Measurements from ENCODE around the gene GON4L. TPM values are rescaled to one million over a fixed set of nuclear protein-coding genes. Genes with fewer than 3 reads are reported as not detected.
A peak's percentile ranks its signal among the peaks of the same experiment; 100 is the strongest.

The GON4L gene
- polyA plus RNA-seq, 1 donor (not counting 4 experiments of a cell fraction or from before 2014, with no cell fraction given): 16.7 TPM

DNA sequence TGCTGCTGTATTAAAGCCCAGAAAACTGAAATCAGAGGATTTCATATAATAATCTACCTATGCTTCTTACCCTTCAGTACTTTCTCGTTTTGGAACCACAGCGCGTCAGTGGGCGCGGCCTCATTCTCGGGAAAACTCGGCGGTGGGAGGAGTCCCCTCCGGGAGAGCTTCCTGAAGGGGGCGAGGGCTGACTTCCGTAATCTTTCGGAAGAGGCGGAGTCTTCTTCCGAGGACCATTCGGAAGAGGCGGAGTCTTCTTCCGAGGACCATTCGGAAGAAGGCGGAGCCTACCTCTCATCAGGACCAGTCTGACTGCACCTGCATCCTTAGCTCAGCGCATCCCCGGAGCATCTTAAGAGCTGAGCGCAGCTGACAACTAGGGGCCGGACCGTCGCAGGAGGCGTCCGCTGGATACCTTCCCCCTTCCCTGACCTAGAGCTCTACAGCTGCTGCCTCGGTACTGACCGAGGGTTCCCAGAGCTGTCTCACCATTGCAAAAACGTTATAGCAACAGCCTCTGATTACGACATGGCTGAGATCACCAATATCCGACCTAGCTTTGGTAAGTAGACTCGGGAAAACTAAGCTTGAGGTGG lies 2.3 kb upstream of the GON4L start, which contains the start of gene SYT11:
Gene SYT11, plus strand, starts transcription at position 334 of the 596 bp plus-strand sequence. Its CDS starts 195 bp downstream, at position 529.
- H4K20me1 ChIP-seq (ENCODE audit: control insufficient read depth, extremely low read depth, insufficient read depth, low read length): no peaks in the 10 kb centered on the region
- H3K4me2 ChIP-seq (ENCODE audit: control insufficient read depth, extremely low read depth, insufficient read depth, low read depth, low read length): peak within 1 kb of the TSS; percentile 49
- peak within 1 kb of the TSS; percentile 43 for H2AFZ ChIP-seq (ENCODE audit: control insufficient read depth, low read length)
- H3K79me2 ChIP-seq (ENCODE audit: control insufficient read depth, insufficient read depth, low read length): peaks cover 21% of the 10 kb centered on the region
- H3K9me1 ChIP-seq (ENCODE audit: control insufficient read depth, extremely low read depth, insufficient read depth, low read length): no peaks in the 10 kb centered on the region
- peak; percentile 83 for DNase-seq (ENCODE audit: low read depth, low spot score)
- dilution Hi-C loops (cut with MboI; ENCODE audit: extremely low pct_ligation_motif_present, low sequenced_read_pairs): no loop called here
- peaks cover 16% of the 10 kb centered on the region for H3K4me1 ChIP-seq (ENCODE audit: control insufficient read depth, extremely low read depth, insufficient read depth, low read length)
- no peak for TF ChIP-seq EZH2 (IDR thresholded peaks at IDR 0.05; ENCODE audit: low read length)
- TF ChIP-seq, protein P1, sequence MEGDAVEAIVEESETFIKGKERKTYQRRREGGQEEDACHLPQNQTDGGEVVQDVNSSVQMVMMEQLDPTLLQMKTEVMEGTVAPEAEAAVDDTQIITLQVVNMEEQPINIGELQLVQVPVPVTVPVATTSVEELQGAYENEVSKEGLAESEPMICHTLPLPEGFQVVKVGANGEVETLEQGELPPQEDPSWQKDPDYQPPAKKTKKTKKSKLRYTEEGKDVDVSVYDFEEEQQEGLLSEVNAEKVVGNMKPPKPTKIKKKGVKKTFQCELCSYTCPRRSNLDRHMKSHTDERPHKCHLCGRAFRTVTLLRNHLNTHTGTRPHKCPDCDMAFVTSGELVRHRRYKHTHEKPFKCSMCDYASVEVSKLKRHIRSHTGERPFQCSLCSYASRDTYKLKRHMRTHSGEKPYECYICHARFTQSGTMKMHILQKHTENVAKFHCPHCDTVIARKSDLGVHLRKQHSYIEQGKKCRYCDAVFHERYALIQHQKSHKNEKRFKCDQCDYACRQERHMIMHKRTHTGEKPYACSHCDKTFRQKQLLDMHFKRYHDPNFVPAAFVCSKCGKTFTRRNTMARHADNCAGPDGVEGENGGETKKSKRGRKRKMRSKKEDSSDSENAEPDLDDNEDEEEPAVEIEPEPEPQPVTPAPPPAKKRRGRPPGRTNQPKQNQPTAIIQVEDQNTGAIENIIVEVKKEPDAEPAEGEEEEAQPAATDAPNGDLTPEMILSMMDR (optimal IDR thresholded peaks at IDR 0.05 in 1 of 3, IDR thresholded peaks at IDR 0.05 in 1 of 3, conservative IDR thresholded peaks at IDR 0.05 in 1 of 3; ENCODE audit: extremely low read depth in 1 of 3, insufficient read depth in 2 of 3, low read length in 3 of 3): no peak
- peak within 1 kb of the TSS; percentile 29 for H3K9ac ChIP-seq (ENCODE audit: control insufficient read depth, extremely low read depth, insufficient read depth, low read length)
- H3K27me3 ChIP-seq (ENCODE audit: control insufficient read depth, extremely low read depth, insufficient read depth, low read length): peaks cover 14% of the 10 kb centered on the region
- no peaks in the 10 kb centered on the region for H3K9me3 ChIP-seq (ENCODE audit: control insufficient read depth, low read depth, low read length)
- FAIRE-seq: peak; percentile 73
- H3K27ac ChIP-seq (ENCODE audit: control insufficient read depth, insufficient read depth, low read length): peak within 1 kb of the TSS; percentile 12
- H3K36me3 ChIP-seq (ENCODE audit: control insufficient read depth in 2 of 2, extremely low read depth in 1 of 2, insufficient read depth in 2 of 2, low read length in 2 of 2): peaks cover 4% of the 10 kb centered on the region in 2 experiments
- H3K4me3 ChIP-seq (ENCODE audit: control insufficient read depth in 2 of 3, extremely low read depth in 1 of 3, insufficient read depth in 2 of 3, low read depth in 1 of 3, low read length in 3 of 3): peak within 1 kb of the TSS in 2 of 3 experiments; percentile 38 to 41

DNA sequence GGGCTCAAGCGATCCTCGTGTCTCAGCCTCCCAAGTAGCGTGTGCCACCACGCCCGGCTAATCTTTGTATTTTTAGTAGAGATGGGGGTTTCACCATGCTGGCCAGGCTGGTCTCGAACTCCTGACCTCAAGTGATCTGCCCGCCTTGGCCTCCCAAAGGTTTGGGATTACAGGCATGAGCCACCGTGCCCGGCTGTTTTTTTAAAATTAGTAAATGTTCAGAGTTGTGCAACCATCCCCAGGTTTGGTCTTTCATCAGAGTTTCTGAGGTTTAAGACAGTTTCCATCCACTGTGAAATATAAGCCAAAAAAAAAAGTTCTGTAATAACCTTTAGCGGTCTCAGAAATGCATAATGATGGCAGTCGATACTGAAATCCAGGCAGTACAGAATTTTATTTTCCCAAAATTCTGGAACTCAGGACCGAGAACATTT lies 1.8 kb upstream of the GON4L start:
- Histone ChIP-seq H3K4me3 (ENCODE audit: control insufficient read depth in 2 of 3, extremely low read depth in 1 of 3, insufficient read depth in 2 of 3, low read depth in 1 of 3, low read length in 3 of 3) (peak overlapping the region in 2 of 3 experiments; percentile 38 to 41), H4K20me1 (ENCODE audit: control insufficient read depth, extremely low read depth, insufficient read depth, low read length) (no peaks in the 10 kb centered on the region), H3K36me3 (ENCODE audit: control insufficient read depth in 2 of 2, extremely low read depth in 1 of 2, insufficient read depth in 2 of 2, low read length in 2 of 2) (peaks cover 5 to 6% of the 10 kb centered on the region in 2 experiments), H3K4me1 (ENCODE audit: control insufficient read depth, extremely low read depth, insufficient read depth, low read length) (peaks cover 11% of the 10 kb centered on the region), H3K79me2 (ENCODE audit: control insufficient read depth, insufficient read depth, low read length) (peaks cover 23% of the 10 kb centered on the region), H3K27ac (ENCODE audit: control insufficient read depth, insufficient read depth, low read length) (peak overlapping the region; percentile 12), H3K4me2 (ENCODE audit: control insufficient read depth, extremely low read depth, insufficient read depth, low read depth, low read length) (peak overlapping the region; percentile 49), H3K9me1 (ENCODE audit: control insufficient read depth, extremely low read depth, insufficient read depth, low read length) (no peaks in the 10 kb centered on the region), H3K9ac (ENCODE audit: control insufficient read depth, extremely low read depth, insufficient read depth, low read length) (peak overlapping the region; percentile 29), H2AFZ (ENCODE audit: control insufficient read depth, low read length) (peak overlapping the region; percentile 7), H3K9me3 (ENCODE audit: control insufficient read depth, low read depth, low read length) (no peaks in the 10 kb centered on the region), H3K27me3 (ENCODE audit: control insufficient read depth, extremely low read depth, insufficient read depth, low read length) (peaks cover 14% of the 10 kb centered on the region)
- dilution Hi-C loops (cut with MboI; ENCODE audit: extremely low pct_ligation_motif_present, low sequenced_read_pairs): no loop called here
- DNase-seq (ENCODE audit: low read depth, low spot score) (no peak), FAIRE-seq (no peak)
- no peak for TF ChIP-seq EZH2 (IDR thresholded peaks at IDR 0.05; ENCODE audit: low read length)
